Measurements from ENCODE around the gene NUTM1. TPM values are rescaled to one million over a fixed set of nuclear protein-coding genes. Genes with fewer than 3 reads are reported as not detected.
A peak's percentile ranks its signal among the peaks of the same experiment; 100 is the strongest.

The NUTM1 gene, protein sequence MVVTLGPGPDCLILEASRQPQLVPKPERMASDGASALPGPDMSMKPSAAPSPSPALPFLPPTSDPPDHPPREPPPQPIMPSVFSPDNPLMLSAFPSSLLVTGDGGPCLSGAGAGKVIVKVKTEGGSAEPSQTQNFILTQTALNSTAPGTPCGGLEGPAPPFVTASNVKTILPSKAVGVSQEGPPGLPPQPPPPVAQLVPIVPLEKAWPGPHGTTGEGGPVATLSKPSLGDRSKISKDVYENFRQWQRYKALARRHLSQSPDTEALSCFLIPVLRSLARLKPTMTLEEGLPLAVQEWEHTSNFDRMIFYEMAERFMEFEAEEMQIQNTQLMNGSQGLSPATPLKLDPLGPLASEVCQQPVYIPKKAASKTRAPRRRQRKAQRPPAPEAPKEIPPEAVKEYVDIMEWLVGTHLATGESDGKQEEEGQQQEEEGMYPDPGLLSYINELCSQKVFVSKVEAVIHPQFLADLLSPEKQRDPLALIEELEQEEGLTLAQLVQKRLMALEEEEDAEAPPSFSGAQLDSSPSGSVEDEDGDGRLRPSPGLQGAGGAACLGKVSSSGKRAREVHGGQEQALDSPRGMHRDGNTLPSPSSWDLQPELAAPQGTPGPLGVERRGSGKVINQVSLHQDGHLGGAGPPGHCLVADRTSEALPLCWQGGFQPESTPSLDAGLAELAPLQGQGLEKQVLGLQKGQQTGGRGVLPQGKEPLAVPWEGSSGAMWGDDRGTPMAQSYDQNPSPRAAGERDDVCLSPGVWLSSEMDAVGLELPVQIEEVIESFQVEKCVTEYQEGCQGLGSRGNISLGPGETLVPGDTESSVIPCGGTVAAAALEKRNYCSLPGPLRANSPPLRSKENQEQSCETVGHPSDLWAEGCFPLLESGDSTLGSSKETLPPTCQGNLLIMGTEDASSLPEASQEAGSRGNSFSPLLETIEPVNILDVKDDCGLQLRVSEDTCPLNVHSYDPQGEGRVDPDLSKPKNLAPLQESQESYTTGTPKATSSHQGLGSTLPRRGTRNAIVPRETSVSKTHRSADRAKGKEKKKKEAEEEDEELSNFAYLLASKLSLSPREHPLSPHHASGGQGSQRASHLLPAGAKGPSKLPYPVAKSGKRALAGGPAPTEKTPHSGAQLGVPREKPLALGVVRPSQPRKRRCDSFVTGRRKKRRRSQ
- total RNA-seq (not detected in 2 replicates), polyA plus RNA-seq (not detected in 2 replicates)

GRCh38 chr15:34342737-34343575 lies at the start of gene NUTM1, which contains the start of gene NOP10:
Gene NUTM1, plus strand, starts transcription at chr15:34343315. Its CDS starts 382 bp downstream, at chr15:34343697.
Gene NOP10, minus strand, starts transcription at chr15:34343136. Its CDS starts 63 bp downstream, at chr15:34343073.
- peak within 1 kb of the TSS; percentile 85 for H2AFZ ChIP-seq
- peaks cover 29% of the 10 kb centered on the region for H3K79me2 ChIP-seq
- H3K4me1 ChIP-seq (ENCODE audit: insufficient read depth): peaks cover 7% of the 10 kb centered on the region
- H3K9me2 ChIP-seq (replicated peaks; ENCODE audit: insufficient read depth): no peaks in the 10 kb centered on the region
- TF ChIP-seq, protein P1, sequence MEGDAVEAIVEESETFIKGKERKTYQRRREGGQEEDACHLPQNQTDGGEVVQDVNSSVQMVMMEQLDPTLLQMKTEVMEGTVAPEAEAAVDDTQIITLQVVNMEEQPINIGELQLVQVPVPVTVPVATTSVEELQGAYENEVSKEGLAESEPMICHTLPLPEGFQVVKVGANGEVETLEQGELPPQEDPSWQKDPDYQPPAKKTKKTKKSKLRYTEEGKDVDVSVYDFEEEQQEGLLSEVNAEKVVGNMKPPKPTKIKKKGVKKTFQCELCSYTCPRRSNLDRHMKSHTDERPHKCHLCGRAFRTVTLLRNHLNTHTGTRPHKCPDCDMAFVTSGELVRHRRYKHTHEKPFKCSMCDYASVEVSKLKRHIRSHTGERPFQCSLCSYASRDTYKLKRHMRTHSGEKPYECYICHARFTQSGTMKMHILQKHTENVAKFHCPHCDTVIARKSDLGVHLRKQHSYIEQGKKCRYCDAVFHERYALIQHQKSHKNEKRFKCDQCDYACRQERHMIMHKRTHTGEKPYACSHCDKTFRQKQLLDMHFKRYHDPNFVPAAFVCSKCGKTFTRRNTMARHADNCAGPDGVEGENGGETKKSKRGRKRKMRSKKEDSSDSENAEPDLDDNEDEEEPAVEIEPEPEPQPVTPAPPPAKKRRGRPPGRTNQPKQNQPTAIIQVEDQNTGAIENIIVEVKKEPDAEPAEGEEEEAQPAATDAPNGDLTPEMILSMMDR (IDR thresholded peaks at IDR 0.05; ENCODE audit: poor library complexity): peak; percentile 97
- TF ChIP-seq EZH2 (IDR thresholded peaks at IDR 0.05; ENCODE audit: borderline replicate concordance) (no peak), EZH2phosphoT487 (IDR thresholded peaks at IDR 0.05; ENCODE audit: low read depth, severe bottlenecking, unreplicated experiment) (no peak)
- no peaks in the 10 kb centered on the region for H3K36me3 ChIP-seq (replicated peaks; ENCODE audit: insufficient read depth, low read depth)
- no peaks in the 10 kb centered on the region for H3K27me3 ChIP-seq
- no peaks in the 10 kb centered on the region for H4K20me1 ChIP-seq (ENCODE audit: insufficient read depth, poor library complexity, severe bottlenecking)
- H3K9me3 ChIP-seq (ENCODE audit: low read depth): no peaks in the 10 kb centered on the region
- peak within 1 kb of the TSS; percentile 76 for H3K4me3 ChIP-seq
- 1% methylated on average over 38 of the region's 38 CpGs for WGBS (ENCODE audit: low lambda C conversion rate, missing lambda C conversion rate)
- H3K4me2 ChIP-seq: peak within 1 kb of the TSS; percentile 81
- peak; percentile 94 for DNase-seq (ENCODE audit: low spot score)
- peak within 1 kb of the TSS; percentile 95 for H3K27ac ChIP-seq

- Histone ChIP-seq H3K27ac (no peak overlapping the region), H4K20me1 (ENCODE audit: insufficient read depth, poor library complexity, severe bottlenecking) (peaks cover 3% of the 10 kb centered on the region), H3K9me3 (ENCODE audit: low read depth) (no peaks in the 10 kb centered on the region), H3K4me2 (no peak overlapping the region), H3K4me3 (no peak overlapping the region), H3K9me2 (replicated peaks; ENCODE audit: insufficient read depth) (no peaks in the 10 kb centered on the region), H3K79me2 (no peaks in the 10 kb centered on the region), H3K36me3 (replicated peaks; ENCODE audit: insufficient read depth, low read depth) (no peaks in the 10 kb centered on the region), H3K4me1 (ENCODE audit: insufficient read depth) (no peaks in the 10 kb centered on the region), H2AFZ (no peak overlapping the region), H3K27me3 (no peaks in the 10 kb centered on the region)
- WGBS (ENCODE audit: low lambda C conversion rate, missing lambda C conversion rate): 59% methylated on average over 1 of the region's 1 CpG
- no peak for DNase-seq (ENCODE audit: low spot score)
- TF ChIP-seq EZH2phosphoT487 (IDR thresholded peaks at IDR 0.05; ENCODE audit: low read depth, severe bottlenecking, unreplicated experiment): no peak
- TF ChIP-seq EZH2 (IDR thresholded peaks at IDR 0.05; ENCODE audit: borderline replicate concordance): no peak
- TF ChIP-seq, protein P1 (IDR thresholded peaks at IDR 0.05; ENCODE audit: poor library complexity): no peak
Observed at GRCh38 chr15:34297059-34297458, 46.1 kb upstream of the NUTM1 start.

DNA sequence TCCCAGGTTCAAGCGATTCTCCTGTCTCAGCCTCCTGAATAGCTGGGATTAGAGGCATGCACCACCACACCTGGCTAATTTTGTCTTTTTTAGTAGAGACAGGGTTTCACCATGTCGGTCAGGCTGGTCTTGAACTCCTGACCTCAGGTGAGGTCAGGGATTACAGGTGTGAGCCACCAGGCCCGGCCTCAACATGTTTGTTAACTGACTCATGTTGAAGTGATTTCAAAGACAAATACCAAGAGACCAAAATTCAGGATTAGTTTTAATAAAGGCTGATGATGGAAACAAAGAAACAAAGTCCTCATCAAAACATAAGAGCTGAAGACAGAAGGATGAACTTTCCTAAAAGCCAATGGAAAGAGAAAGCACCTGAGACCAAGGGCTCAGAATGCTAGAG lies 42.1 kb upstream of the NUTM1 start:
- Histone ChIP-seq H3K27me3 (no peaks in the 10 kb centered on the region), H3K27ac (no peak overlapping the region), H3K36me3 (replicated peaks; ENCODE audit: insufficient read depth, low read depth) (no peaks in the 10 kb centered on the region), H3K9me3 (ENCODE audit: low read depth) (no peaks in the 10 kb centered on the region), H3K4me3 (no peak overlapping the region), H3K4me2 (no peak overlapping the region), H2AFZ (no peak overlapping the region), H3K9me2 (replicated peaks; ENCODE audit: insufficient read depth) (no peaks in the 10 kb centered on the region), H4K20me1 (ENCODE audit: insufficient read depth, poor library complexity, severe bottlenecking) (peaks cover 3% of the 10 kb centered on the region), H3K4me1 (ENCODE audit: insufficient read depth) (no peaks in the 10 kb centered on the region), H3K79me2 (no peaks in the 10 kb centered on the region)
- no peak for DNase-seq (ENCODE audit: low spot score)
- TF ChIP-seq, protein P1 (IDR thresholded peaks at IDR 0.05; ENCODE audit: poor library complexity): no peak
- no peak for TF ChIP-seq EZH2 (IDR thresholded peaks at IDR 0.05; ENCODE audit: borderline replicate concordance)
- no peak for TF ChIP-seq EZH2phosphoT487 (IDR thresholded peaks at IDR 0.05; ENCODE audit: low read depth, severe bottlenecking, unreplicated experiment)
- WGBS (ENCODE audit: low lambda C conversion rate, missing lambda C conversion rate): 76% methylated on average over 3 of the region's 3 CpGs
